Midbrain (tissue), 1 donor: ENCODE results near the gene TRPM7.
"Not testable (repeated sequence)": the region's sequence is repeated elsewhere in the genome, so short reads cannot be mapped to it uniquely, and the experiment has no call there.

ENCODE experiments used
- DNase-seq: peaks from one replicate; lab custom pipeline; 2025; lab: John Stamatoyannopoulos, UW

TRPM7 gene

GRCh38 chr15:50686469-50687301, at the start of gene TRPM7:
Gene TRPM7 (minus strand): TSS chr15:50686797. CDS start chr15:50686533, 264 bp downstream.
- peak; percentile 82 for DNase-seq

- DNase-seq = no peak
Measured at GRCh38 chr15:50735156-50735555, 48.6 kb upstream of the TRPM7 start.

GRCh38 chr15:50726315-50726714, 39.7 kb upstream of the TRPM7 start:
- DNase-seq = no peak

- no peak for DNase-seq
Measured at GRCh38 chr15:50718700-50719125, 32.1 kb upstream of the TRPM7 start.

GRCh38 chr15:50712018-50712417, 25.4 kb upstream of the TRPM7 start:
- DNase-seq = no peak

GRCh38 chr15:50710585-50710984, 24.0 kb upstream of the TRPM7 start:
- DNase-seq = no peak

- DNase-seq = no peak
Measured at GRCh38 chr15:50707878-50708427, 21.4 kb upstream of the TRPM7 start.

- no peak for DNase-seq
Measured at GRCh38 chr15:50702762-50703334, 16.3 kb upstream of the TRPM7 start.

- DNase-seq = no peak
Measured at GRCh38 chr15:50698101-50698500, 11.5 kb upstream of the TRPM7 start.

- DNase-seq = no peak
Measured at GRCh38 chr15:50697109-50697797, 10.7 kb upstream of the TRPM7 start.

GRCh38 chr15:50694634-50695165, 8.1 kb upstream of the TRPM7 start:
- DNase-seq = not testable (repeated sequence)

GRCh38 chr15:50687302-50687902, 805 bp upstream of the TRPM7 start:
- DNase-seq = no peak

- DNase-seq = peak; percentile 27
Measured at GRCh38 chr15:50685976-50686468, 575 bp downstream of the TRPM7 start.

- DNase-seq = no peak
Measured at GRCh38 chr15:50685191-50685975, 1.2 kb downstream of the TRPM7 start.

GRCh38 chr15:50681467-50681866, 5.1 kb downstream of the TRPM7 start:
- no peak for DNase-seq

GRCh38 chr15:50676799-50677483, 9.7 kb downstream of the TRPM7 start:
- no peak for DNase-seq

- peak; percentile 19 for DNase-seq
Measured at GRCh38 chr15:50675535-50676144, 11.0 kb downstream of the TRPM7 start.

GRCh38 chr15:50670115-50670514, 16.5 kb downstream of the TRPM7 start:
- no peak for DNase-seq

GRCh38 chr15:50669611-50670010, 17.0 kb downstream of the TRPM7 start:
- DNase-seq = no peak

GRCh38 chr15:50665938-50666337, 20.7 kb downstream of the TRPM7 start:
- DNase-seq = no peak
